ENCODE data around the gene PEX11B.

Gene PEX11B

GRCh38 chr1:145901312-145902021 lies 17.1 kb downstream of the PEX11B start:
- DNase-seq = no peak

GRCh38 chr1:145898756-145899155 lies 19.8 kb downstream of the PEX11B start:
- DNase-seq = no peak

DNA sequence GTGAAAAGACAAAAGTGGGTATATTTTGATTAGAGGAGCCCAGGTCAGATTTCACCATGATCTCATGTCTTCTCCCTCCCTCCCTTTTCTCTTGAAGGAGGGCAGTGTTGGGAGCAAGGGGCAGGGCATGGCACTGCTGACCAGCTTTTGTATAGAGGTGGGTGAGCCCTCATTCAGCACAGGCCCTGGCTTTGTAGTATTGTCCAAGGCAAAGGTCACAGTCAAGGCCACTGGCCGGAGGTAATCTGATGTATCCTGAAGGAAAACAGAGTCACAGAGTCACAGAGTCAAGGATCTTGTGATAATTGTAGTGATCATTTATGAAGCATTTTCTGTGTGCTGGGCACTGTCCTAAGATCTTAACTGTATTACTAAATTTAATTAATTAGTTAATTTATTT lies 20.5 kb downstream of the PEX11B start:
- DNase-seq = no peak

- DNase-seq = no peak
These were observed 23.0 kb downstream of the PEX11B start for GRCh38 chr1:145895471-145895870.

GRCh38 chr1:145893306-145894055 lies 25.0 kb downstream of the PEX11B start:
- no peak for DNase-seq

- DNase-seq = no peak
These were observed 25.9 kb downstream of the PEX11B start for GRCh38 chr1:145892486-145893087.

- DNase-seq = peak; percentile 40 to 56
These were observed 26.7 kb downstream of the PEX11B start for GRCh38 chr1:145891587-145892485.

GRCh38 chr1:145891143-145891542 lies 27.4 kb downstream of the PEX11B start:
- DNase-seq = no peak

DNA sequence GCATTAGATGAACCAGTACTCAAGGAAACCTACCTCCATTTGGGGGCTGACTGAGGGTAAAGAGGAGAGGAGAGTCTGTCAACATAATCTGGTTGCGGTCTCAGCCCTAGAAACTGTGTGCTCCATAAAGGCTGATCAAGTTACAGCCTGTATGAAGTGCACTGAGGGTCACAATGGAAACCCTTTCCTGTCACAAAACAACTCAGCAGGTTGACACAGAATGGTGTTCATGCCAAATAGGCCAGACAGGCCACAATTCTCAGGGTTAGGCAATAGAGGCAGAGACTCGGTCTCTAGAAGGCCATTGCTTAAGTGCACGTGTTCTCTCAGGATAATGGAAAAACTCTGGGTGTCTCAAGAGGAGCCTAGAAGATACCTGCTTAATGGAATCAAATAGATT lies 28.8 kb downstream of the PEX11B start:
- no peak for DNase-seq

- DNase-seq = no peak
These were observed 30.9 kb downstream of the PEX11B start for GRCh38 chr1:145887631-145888030.

DNA sequence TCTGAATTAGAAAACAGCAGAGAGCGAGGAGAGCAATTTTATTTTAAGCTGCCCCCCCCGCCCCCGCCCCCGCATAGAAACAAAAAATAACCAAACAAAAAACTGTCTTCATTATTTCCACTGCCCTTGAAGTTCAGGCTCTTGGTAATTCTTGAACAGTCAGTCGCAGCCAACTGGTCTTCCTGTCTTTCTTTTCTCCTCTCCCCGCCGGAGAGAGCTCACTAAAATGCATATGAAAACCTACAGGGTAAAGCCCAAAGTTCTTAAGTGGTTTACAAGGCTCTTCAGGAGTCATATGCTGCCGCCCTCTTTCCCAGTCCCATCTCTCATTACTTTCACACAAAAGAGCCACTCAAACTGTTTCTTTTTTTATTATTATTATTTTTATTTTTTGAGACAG lies 31.7 kb downstream of the PEX11B start:
- no peak for DNase-seq

- no peak for DNase-seq
These were observed 32.1 kb downstream of the PEX11B start for GRCh38 chr1:145886390-145886789.

- peak; percentile 82 to 86 for DNase-seq
These were observed 32.7 kb downstream of the PEX11B start, which contains the start of gene ANKRD35 for GRCh38 chr1:145885738-145886287. ANKRD35 (minus strand) TSS chr1:145885866; CDS start chr1:145885758, 108 bp downstream.

DNA sequence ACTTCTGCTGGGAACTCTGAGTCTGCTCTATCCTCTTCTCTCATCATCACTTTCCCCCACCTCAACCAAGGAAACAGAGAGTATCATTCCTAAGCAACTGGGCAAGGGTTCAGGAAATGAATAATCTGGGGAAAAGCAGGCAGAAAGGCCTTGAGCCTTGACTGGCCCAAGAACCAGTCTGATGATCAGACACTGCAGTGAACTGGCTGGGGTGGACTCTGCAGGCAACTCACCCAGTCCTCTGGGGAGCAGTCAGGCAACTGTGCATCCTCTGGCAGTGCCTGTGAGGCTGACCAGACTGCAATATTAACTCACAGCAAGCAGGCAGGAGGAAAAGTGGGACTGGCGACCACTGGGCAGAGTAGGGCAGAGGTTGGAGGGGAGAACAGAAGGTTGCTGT lies 33.8 kb downstream of the PEX11B start:
- no peak for DNase-seq

DNA sequence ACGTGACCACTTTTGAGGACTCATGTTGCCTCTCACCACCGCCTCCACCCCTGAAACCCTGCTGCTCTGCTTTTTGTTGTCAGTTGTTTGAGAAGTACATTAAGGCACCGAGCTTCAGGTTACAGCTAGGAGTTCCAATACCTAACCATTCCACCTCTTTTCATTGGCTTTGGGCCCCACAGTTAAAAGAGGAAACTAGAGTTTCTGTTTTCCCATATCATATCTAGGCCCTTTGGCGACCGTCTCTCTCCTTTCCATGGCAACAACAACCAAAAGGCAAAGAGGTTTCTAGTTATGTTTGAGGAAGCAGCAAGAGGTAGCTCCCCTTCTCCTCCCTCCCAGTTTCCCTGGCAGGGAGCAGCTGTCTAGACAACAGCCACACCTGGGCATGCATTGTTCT lies 38.7 kb downstream of the PEX11B start:
- DNase-seq = no peak

GRCh38 chr1:145878724-145879123 lies 39.8 kb downstream of the PEX11B start:
- DNase-seq = no peak

- DNase-seq = no peak
These were observed 40.5 kb downstream of the PEX11B start for GRCh38 chr1:145877923-145878486.

GRCh38 chr1:145874646-145875045 lies 43.9 kb downstream of the PEX11B start:
- no peak for DNase-seq

DNA sequence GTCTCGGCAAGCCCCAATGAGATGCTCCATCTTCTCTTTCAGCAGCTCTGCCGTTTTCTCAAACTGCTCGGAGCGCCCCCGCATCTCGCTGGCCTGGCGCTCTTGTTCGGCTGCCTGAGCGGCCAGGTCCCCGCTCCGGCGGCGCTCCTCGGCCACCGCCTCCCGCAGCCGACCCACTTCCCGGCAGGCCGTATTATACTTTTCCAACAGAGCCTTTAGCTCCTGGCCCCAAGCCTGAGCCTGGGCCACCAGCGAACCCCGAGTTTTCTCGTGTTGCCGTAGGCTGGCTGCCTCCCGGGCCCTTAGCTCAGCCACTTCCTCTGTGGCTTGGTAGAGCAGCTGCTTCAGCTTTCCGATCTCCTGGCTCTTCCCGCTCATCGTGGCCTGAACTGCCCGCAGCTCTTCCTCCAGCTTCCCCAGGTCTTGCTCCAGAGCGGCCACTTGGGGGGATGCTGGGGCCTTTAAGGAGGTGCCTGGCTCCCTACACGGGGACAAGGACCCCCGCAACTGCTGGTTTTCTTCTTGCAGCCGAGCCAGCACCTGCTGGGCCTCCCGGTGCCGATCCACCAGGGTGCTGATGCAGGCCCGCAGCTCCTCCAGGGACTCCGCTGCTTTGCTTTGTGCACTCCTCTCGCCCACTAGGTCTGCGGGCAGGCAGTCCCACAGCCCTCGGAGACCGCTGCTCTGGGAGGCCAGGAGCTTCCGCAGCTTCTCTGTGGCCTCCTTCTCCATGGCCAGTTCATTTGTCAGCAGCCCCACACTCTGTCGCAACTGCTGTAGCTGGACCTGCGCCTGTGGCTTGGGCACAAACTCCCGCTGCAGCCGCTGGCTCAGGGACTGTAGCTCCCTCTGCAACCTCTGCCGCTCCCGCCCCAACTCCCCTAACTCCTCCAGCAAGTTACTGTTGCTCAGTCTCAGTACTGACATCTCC lies 46.3 kb downstream of the PEX11B start:
- peak; percentile 18 to 22 for DNase-seq

DNA sequence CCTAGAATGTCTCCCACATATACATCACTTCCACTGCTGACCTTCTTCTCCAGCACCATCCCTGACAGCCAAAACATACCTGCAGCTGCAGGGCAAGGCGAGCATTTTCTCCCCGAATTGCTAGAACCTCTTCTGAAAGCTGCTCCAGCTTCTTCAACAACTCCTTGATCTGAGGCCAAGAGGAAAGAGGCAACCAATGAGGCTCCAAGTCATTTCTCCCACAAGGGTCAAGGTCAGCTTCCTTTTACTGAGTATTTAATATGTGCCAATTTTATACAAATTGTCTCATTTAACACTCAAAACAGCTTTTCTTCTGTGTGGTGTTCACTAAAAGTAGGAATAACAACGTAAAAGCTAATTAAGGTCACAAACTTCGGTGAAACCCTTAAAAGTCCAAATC lies 50.3 kb downstream of the PEX11B start:
- DNase-seq = no peak

All from activated CD4-positive, alpha-beta T cell treated with anti-CD3 and anti-CD28 coated beads, Interleukin-2, amount 50 U/mL, for 4 hours (primary cell).